ENCODE data around the gene PCYT2. TPM values are rescaled to one million over a fixed set of nuclear protein-coding genes. Genes with fewer than 3 reads are reported as not detected.
A peak's percentile ranks its signal among the peaks of the same experiment; 100 is the strongest.

PCYT2 gene
- total RNA-seq, 3 donors from 2014 or later = 36.0 to 59.4 (median 58.3) TPM

GRCh38 chr17:81902653-81903414 is 8.4 kb downstream of the PCYT2 start:
- Histone ChIP-seq H3K9me3 (no peaks in the 10 kb centered on the region), H3K4me1 (ENCODE audit: low read depth) (peaks cover 10% of the 10 kb centered on the region), H3K36me3 (ENCODE audit: low read depth) (no peaks in the 10 kb centered on the region), H3K4me3 (no peak overlapping the region)
- ATAC-seq = peak; percentile 40
- DNase-seq = peak in 2 of 3 donors; percentile 39 to 54
- intact Hi-C loops (cut with DNase I, micrococcal nuclease) = no loop called here
- no peak for TF ChIP-seq CTCF (IDR thresholded peaks at IDR 0.05)

DNA sequence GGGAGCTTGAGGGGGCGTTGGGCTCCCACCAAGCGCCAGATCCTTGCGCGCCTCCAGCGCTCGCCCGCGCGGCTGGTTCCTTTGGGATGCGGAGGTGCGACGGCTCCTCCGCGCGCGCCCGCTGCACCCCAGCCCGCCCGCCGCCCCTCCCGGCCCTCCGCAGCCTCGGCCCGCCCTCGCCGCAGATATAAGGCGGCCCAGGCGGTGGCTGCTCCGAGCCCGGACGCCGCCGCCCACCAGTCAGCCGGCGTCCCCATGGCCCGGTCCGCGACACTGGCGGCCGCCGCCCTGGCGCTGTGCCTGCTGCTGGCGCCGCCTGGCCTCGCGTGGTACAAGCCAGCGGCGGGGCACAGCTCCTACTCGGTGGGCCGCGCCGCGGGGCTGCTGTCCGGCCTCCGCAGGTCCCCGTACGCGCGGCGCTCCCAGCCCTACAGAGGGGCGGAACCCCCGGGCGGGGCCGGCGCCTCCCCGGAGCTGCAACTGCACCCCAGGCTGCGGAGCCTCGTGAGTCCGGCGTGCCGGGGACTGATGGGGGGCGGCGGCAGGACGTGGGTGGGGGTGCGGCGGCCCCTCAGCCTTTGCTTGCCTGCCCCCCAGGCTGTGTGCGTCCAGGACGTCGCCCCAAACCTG is 9.1 kb downstream of the PCYT2 start, which contains the start of gene NPB:
Gene NPB (plus strand): TSS at position 216 of the 630 bp plus-strand sequence. CDS start 40 bp downstream, at position 256.
- DNase-seq = peak in 2 of 3 donors; percentile 52 to 58
- no peak for TF ChIP-seq CTCF (IDR thresholded peaks at IDR 0.05)
- intact Hi-C loops (cut with DNase I, micrococcal nuclease) = no loop called here
- H3K4me3 ChIP-seq = no peak within 1 kb of the TSS
- H3K9me3 ChIP-seq = no peaks in the 10 kb centered on the region
- H3K36me3 ChIP-seq (ENCODE audit: low read depth) = no peaks in the 10 kb centered on the region
- peak; percentile 65 for ATAC-seq
- H3K4me1 ChIP-seq (ENCODE audit: low read depth) = peaks cover 10% of the 10 kb centered on the region

DNA sequence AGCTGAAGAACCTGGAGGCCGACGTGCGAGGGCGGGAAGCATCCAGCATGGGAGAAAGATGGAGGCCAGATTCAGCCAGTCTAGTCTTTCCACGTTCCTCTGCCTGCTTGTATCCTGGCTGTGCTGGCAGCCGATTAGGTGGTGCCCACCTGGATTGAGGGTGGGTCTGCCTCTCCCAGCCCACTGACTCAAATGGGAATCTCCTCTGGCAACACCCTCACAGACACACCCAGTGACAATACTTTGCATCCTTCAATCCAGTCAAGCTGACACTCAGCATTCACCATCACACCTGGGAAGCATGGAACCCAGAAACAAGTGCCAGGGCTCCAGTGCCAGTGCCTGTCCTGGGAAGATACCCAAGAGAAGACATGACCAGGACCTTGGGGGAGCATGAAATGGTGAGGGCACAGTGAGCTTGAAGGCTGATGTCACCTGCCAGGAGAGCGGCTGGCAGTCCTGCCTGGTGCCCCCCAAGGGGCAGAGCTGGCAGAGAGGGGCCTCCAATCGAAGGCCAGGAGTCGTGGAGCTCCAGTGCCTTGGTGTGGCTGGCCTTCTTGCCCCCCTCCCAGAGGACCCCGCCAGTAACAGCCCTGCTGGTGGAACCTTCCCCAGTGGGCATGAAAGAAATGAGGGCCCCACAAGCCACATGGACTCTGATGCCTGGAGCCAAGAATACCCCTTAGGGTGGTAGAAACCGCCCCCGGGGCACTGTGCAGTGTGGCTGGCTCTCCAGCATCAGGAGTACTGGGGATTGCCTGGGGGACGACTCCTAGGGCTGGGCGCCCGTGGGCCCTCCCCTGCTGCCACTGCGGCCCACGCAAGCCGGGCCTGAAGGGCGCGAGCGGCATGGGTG is 9.8 kb downstream of the PCYT2 start:
- no peaks in the 10 kb centered on the region for H3K36me3 ChIP-seq (ENCODE audit: low read depth)
- ATAC-seq (peak; percentile 4), DNase-seq (no peak)
- H3K9me3 ChIP-seq = no peaks in the 10 kb centered on the region
- H3K4me1 ChIP-seq (ENCODE audit: low read depth) = peaks cover 10% of the 10 kb centered on the region
- no peak for TF ChIP-seq CTCF (IDR thresholded peaks at IDR 0.05)
- no peak overlapping the region for H3K4me3 ChIP-seq
- intact Hi-C loops (cut with DNase I, micrococcal nuclease) = no loop called here

GRCh38 chr17:81900181-81900820 is 10.9 kb downstream of the PCYT2 start:
- no peak for TF ChIP-seq CTCF (IDR thresholded peaks at IDR 0.05)
- intact Hi-C loops (cut with DNase I, micrococcal nuclease) = no loop called here
- H3K4me1 ChIP-seq (ENCODE audit: low read depth) = peaks cover 10% of the 10 kb centered on the region
- no peak for ATAC-seq
- DNase-seq = no peak
- H3K36me3 ChIP-seq (ENCODE audit: low read depth) = no peaks in the 10 kb centered on the region
- H3K4me3 ChIP-seq = no peak overlapping the region
- H3K9me3 ChIP-seq = no peaks in the 10 kb centered on the region

DNA sequence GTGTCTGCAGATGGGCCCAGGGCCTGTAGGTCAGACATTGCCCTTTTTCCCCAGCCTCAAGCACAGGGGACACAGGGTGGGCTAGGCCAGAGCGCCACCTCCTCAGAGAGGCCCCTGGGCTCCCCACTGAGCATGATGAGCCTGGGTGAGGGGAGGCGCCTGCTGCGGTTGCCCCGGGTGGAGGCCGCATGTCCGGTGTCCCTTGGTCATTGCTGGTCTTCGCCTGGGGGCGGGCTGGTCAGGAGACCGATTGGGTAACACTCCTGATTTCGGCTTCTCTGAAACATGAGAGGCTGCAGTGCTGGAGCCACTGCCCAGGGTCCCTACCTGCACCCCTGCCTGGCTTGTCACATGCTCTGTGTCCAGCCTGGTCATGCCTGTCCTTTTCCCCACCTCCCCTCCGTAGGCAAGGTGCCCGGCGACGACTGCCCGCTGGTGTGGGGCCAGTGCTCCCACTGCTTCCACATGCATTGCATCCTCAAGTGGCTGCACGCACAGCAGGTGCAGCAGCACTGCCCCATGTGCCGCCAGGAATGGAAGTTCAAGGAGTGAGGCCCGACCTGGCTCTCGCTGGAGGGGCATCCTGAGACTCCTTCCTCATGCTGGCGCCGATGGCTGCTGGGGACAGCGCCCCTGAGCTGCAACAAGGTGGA is 11.6 kb downstream of the PCYT2 start:
- ATAC-seq (no peak), DNase-seq (no peak)
- intact Hi-C loops (cut with DNase I, micrococcal nuclease) = no loop called here
- TF ChIP-seq CTCF (IDR thresholded peaks at IDR 0.05) = no peak
- Histone ChIP-seq H3K9me3 (no peaks in the 10 kb centered on the region), H3K36me3 (ENCODE audit: low read depth) (peaks cover 2% of the 10 kb centered on the region), H3K4me1 (ENCODE audit: low read depth) (peaks cover 10% of the 10 kb centered on the region), H3K4me3 (no peak overlapping the region)

Data from mucosa of descending colon (tissue), 3 donors.